Suppressor macrophage treated with lipopolysaccharide for 4 hours (primary cell): Measurements from ENCODE around the gene ENPP3.
"Not testable (repeated sequence)": the region's sequence is repeated elsewhere in the genome, so short reads cannot be mapped to it uniquely, and the experiment has no call there.

Source experiments
- DNase-seq: peaks from one replicate; pipeline ENCODE4 v3.0.0-alpha.2; 2020

The ENPP3 gene

DNA sequence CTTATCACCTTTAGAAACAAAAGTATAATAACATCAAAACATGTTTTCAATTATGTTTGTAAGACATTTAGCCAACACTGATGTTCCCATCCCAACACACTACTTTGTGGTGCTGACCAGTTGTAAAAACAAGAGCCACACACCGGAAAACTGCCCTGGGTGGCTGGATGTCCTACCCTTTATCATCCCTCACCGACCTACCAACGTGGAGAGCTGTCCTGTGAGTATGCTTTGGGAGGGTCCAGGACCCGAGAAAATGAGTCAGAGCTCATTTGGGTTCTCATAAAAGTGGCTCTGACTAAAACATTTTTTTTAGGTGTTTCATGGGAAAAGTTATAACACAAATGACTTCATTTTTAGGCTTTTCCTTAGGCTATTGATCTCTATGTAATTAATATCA is 103.1 kb downstream of the ENPP3 start:
- no peak for DNase-seq

DNA sequence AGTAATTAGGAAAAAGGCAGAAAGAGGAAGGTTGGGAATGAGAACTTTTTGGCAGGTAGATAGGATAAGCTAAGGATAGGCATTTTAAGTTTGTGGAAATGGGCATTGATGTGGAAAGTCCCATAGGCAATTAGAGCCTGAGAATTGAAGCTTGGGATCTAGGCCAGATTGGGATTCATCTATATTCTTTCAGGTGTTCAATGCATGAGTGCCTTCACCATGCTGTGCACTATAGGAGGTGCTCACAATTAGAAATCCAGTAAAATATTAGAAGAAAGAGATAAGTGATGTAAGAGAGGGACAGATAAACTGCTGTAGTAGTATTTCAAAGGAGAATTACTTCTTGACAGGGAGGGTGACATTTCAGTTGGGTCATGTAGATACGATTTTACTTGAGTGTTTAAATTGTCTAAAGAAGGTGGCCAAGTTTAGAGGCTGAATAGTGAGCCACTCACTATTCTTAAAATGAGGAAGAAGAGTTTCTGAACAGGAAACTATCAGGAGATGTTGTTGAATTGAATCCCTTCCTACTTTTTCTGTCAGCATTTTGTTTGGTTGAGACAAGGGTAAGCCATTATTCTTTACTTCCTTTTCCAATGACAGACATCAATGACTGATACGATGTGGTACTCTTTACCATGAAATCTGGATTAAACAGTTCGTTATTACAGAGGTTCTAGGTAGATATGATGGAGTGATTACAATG is 104.7 kb downstream of the ENPP3 start:
- no peak for DNase-seq

DNA sequence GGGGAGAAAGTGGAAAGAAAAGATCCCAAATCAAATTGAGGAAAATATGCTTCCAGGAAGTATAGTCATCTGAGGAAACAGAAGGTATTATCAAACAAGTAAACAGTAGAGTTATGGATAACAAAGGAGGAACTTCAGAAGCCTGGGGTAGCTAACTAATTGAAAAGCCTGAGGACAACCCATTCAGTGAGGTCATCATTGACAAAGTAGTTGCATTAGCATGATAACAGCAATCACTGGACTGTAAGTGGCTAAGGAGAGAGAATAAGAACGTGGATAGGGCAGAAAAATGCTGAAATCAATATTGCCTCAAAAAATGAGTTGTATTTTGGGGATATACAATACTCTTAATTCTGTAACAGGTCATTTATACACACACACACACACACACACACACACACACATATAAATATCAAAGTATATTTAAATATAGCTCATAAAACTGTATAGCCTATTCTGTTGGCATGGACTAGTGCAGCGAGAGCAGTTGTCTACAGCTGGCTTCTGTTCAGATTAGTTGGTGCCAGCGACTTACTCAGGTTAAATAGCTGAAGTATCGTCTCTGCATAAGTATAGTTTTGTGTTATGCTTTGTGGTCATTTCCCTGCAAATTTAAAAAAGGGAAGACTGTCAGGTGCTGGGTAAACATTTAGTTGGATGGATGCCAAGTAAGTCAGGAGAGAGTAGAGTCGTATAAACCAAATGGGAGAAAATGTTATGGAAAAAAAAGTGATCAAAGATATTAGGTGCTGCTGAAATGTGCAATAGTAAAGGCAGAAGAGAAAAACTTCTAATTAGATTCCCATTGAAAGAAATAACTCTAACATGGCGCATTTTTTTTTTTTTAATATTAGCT is 107.6 kb downstream of the ENPP3 start:
- DNase-seq = no peak

DNA sequence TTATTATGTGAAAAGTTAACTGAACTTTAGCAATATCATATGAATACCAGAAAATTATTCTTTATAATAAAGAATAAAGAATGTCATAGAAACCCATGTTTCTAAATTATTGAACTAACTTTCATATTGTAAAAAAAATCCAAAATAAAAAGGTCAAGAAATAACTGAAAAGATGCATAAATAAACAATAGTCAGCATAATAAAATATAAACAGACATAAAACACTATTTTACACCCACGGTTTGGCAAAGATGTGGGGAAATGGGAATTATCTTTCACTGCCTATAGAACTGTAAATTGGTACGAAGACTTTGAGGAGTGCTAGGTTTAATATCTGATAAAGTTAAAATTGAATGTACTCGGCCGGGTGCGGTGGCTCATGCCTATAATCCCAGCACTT is 108.4 kb downstream of the ENPP3 start:
- no peak for DNase-seq

DNA sequence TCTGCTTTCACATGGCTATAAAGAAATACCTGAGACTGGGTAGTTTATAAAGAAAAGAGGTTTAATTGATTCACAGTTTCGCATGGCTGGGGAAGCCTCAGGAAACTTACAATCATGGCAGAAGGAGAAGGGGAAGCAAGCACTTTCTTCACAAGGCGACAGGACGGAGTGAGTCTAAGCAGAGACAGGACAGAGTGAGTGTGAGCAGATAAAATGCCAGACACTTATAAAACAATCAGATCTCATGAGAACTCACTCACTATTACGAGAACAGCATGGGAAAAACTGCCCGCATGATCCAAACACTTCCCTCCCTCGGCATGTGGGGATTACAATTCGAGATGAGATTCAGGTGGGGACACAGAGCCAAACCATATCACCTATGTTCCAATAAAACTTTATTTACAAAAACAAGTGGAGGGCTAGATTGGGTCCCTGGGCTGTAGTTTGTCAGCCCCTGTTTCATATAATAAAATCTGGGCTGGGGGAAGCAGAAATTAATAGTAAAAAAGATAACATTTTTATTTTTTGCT is 110.8 kb downstream of the ENPP3 start:
- no peak for DNase-seq

DNA sequence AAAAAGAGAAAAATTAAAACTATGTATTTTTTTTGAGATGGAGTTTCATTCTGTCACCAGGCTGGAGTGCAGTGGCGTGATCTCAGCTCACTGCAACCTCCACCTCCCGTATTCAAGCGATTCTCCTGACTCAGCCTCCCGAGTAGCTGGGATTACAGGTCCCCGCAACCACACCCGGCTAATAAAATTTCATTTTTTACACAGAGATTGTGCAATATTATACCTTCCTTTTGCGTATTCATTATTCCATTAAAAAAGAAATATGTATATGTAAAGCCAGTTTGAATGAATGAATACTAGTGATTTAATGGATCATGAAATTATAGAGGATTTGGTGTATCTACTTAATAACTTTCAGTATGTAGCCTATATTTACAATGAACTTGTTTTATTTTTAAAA is 111.9 kb downstream of the ENPP3 start:
- no peak for DNase-seq

DNA sequence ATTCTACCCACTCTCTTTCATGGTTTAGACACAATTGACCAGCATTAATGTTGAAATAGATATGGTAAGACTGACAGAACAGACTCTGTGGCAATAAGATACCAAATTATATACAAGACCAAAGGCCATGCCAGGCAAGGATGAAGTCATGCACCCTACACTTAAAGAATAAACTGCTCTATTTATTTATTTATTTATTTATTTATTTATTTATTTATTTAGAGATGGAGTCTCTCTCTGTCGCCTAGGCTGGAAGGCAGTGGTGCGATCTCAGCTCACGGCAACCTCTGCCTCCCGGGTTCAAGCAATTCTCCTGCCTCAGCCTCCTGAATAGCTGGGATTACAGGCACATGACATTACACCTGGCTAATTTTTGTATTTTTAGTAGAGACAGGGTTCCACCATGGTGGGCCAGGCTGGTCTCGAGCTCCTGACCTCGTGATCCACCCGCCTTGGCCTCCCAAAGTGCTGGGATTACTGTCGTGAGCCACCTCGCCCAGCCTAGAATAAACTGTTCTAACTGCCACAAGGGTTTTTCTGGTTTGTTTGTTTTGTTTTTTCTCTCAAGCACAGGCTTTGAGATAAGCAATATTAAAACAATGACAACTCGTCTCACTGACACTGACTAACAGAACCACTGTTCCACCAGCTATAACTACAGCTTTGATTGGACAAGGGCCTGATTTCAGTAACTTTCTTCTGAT is 114.1 kb downstream of the ENPP3 start:
- DNase-seq = not testable (repeated sequence)

DNA sequence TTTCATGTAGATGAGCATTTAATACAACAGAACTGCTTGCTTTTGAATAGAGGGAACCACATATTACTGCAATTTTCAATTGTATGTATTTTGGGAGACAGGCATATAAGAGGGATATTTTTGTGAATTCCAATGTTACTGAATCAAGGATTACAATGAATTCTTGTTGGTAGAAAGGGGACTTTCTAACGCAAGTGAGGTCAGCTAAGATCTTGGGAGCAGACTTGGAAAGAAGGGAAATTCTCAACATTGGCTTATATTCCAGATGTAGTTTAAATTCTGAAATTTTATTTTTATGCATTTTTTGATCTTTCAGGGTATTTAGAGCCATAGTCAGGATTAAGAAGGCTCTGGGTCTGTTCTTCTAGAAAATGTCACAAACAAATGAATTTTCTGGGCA is 117.0 kb downstream of the ENPP3 start:
- DNase-seq = no peak

DNA sequence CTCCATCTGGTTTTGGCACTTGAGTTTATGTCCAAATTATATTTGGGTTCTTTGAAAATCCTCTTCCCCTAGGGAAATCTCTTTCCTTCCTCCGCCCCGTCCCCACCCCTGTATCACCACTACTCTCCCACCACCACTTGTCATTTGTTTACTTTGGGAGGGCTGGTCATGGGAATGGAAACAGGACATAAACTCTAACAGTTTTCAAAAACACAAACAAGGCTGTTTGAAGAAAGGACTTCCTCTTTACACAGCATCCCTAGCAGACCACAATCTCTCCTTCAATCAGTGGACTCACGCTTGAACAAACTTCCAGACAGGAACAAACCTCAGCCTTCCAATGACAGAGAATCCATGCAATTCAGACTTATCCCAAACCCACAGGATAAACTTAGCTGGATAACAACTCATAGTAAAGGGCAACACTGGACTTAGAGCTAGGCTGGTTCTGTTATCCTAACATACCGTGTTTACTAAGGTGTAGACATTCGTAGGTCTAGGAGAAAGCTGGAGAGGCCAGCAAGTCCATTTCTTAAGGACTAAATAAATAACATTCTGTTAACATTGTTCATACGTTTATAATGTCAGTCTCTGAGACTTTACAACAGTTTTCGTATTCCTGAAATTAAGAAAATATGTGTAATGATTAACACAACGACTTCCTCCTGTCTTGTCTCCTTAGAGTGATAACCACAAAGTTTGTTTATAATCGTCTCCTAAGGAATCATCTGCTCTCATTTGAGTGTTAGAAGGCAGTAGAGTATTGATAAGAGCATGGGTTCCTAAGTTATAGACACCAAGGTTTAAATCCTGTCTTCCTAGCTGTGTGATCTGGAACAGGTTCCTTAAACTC is 117.8 kb downstream of the ENPP3 start:
- DNase-seq = no peak

DNA sequence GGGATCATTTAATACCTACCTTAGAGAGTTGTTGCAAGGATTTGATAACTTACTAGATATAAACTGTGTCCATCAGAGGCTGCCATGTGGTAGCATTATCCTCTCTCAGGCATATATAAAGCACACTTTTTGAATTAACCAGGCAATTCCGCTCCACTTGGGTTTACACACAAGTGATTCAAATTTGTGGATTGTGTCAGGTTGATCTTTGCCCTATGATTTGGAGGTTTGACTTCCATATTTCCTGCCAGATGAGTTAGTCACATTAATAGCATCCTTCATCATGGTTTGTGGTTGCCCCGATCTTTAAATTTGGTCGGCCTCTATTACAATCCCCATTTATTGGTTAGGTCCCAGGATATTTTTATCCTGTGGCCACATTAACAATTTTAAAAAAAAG is 118.5 kb downstream of the ENPP3 start:
- no peak for DNase-seq

DNA sequence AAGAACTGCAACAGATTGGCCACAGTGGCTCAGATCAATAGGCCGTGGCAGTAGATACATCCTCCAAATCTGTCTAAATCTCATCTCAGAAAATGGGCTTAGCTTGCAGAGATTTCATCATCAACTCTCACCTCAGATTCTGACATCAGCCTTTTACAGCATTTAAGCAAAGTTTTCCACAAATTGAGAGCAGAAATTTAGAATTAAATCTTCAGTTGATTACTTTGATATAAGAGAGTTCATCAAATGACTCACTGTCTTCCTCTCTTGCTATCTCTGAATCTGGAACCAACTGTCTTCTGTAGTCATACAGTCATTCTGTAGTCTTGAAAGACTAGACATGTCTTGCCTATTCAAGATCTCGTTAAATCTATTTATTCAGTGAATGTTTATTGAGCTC is 118.9 kb downstream of the ENPP3 start:
- no peak for DNase-seq

DNA sequence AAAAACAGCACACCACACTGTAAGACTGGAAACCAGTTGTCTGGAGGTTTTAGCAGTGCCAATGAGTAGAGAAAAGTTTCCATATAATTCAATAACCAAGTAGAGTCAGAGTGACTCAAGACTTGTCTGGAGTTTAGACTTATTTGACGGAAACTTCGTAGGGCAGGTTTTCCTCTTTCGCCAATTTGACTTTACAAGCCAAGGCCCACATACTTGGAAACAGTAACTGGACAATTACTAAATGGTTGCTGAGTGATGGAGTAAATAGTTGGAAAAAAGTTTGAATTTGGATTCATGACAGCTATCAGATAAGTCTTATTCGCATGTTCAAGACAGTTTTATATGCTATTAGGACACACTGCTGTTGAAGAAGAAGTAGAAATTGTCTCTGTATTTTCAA is 121.8 kb downstream of the ENPP3 start:
- DNase-seq = no peak

DNA sequence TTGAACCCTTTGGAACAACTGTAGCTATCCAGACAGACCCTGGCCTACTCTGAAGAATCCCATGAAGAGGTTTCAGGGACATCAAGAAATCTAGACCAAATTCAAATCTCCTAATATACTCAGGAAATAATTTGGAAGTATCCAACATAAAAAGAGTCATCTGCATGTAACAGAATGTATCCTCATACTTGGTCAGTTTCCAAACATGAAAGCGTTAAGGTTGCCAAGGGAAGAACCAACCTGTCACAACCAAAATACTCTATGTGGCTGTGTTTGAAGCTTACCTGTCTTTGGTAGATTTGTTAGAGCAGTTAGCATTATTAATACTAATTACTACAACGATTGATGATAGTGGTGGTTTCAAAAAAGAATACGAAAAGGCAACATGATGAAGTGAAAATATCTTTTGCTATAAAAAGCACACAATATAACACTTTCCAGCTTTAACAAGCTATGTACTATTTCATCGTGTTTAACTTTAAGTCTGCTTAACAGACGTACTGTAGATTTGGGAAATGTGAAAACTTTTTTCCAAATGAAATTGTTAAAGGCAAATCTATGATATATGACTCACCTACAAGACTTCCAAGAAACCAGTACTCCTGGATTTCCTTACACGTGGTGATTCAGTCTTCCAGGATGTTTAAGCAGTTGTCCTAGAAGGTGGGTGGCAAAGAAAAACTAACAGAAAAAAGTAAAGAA is 124.1 kb downstream of the ENPP3 start:
- no peak for DNase-seq

DNA sequence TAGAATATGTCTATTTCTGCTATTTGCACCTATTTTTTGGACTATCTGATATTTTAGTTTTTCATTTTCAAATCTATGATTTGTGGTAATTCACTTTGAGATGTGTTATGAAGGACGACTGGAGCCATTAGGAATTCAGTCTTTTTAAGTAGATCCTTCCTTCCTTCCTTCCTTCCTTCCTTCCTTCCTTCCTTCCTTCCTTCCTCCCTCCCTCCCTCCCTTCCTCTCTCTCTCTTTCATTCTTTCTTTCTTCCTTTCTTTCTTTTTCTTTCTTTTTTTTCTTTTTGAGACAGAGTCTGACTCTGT is 124.6 kb downstream of the ENPP3 start:
- DNase-seq = no peak

DNA sequence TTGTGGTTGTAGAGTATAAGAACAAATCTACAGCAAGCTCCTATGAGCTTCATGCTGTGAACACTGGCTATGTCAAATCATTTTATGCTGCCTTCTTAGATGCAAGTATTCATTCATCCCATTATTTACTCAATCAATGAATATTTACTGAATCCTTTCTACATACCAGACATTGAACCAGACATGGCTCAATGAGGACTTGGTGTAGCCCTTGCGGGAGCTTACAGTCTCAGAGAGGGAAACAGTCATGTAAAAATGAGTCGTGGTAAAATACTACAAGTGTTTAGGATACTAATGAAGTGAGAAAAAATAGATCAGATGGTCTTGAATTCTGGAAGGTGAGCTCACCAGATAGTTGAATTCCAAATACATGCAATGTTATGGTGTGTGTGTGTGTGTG is 125.9 kb downstream of the ENPP3 start:
- DNase-seq = no peak

DNA sequence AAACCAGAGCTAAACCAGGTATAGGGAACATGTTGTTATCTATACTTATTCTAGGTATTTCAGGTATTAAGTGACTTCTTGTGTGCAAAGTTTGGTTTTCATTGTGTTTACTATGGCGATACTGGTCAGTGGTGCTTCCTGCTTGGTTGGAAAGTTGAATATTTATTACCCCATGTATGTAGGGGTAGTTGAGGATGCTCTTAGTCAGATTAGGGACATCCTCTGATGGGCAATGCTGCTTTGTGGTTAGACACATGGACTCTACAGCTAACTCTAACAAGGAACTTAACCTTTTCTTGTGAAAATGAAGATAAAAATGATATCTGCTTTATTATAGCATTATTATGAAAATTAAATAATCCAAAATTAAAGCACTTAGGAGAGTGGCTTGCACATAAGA is 126.6 kb downstream of the ENPP3 start:
- no peak for DNase-seq

DNA sequence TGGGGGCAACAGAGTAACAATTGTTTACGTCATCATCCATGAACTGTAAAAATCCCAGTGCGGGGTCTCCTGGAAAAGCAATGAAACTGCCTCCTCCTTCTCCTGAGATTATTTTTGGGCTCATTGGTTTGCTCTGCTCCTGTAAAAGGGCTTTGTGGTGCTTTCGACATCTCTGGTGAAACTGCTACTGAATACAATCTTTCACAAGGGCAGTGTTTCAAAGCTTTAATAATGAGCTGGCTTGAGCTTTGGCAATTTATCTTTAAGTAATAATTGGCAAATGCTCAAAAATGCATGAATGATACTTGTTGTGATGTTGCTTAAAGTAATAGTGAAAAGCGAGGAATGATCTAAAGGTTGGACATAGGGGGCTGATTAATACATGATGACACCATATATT is 127.2 kb downstream of the ENPP3 start:
- DNase-seq = no peak

DNA sequence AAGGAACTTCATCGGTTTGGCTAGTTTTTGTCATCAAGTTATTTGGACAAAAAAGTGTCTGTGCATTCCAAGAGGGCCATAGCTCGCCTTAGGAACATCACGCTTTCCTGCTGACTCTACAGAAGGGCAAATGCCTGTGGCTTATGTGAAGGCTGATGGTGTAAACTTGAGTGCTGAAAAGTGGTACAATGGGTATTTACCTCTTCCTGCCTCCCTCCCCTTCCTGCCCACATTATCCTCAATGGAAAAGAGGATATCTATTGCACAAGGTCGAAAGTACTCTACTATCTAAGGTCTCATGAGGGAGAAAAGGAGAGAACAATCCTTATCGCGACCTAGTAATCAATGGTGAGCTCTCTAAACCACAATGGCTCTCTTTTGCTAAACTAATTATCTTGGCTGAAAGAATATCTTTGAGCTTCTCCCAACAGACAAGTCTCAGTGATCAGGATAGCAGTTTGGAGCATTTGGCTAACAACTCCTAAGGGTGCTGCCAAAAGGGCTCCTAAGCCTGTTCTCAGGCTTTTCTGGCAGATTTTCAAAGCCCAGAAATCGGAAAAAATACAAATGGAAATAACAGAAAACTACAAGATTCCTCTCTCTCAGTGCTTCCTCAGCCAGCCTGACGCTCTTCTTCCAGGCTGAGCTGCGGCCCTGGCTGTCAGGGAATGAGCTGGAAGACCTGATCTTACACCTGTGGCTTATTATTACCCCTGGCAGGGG is 128.1 kb downstream of the ENPP3 start:
- no peak for DNase-seq

DNA sequence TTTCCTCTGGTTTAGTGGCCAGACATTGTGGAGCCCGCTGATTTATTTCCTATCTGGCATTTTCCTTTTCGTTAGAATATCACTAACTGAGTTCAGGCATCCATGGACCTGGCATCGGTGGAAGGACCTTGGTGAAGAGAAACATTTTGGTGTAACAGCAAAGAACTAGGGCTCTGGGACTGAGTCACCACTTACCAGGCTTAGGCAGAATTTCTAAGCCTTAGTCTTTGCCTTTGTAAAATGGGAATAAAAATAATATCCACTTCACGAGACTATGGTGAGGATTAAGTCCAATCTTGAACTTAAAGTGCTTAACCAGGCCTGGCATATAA is 128.7 kb downstream of the ENPP3 start:
- DNase-seq = no peak

DNA sequence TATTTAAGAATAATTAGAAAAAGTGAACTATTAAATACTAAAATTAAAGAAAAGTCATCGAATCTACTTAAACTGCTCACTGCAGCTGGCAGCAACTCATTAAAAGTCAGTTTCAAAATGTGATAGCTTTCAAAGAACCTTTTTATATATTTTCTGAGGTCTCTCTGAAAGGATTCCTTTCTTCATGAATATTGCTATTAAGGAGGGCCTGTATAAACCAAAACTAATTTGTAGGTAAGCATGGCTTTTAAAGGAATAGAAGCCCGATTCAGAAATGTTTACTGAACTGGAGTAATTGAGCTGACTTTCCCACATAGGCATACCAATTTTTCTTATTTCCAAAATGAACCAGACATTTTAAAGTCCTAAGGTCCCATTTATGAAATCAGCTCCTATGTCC is 129.5 kb downstream of the ENPP3 start:
- DNase-seq = no peak

DNA sequence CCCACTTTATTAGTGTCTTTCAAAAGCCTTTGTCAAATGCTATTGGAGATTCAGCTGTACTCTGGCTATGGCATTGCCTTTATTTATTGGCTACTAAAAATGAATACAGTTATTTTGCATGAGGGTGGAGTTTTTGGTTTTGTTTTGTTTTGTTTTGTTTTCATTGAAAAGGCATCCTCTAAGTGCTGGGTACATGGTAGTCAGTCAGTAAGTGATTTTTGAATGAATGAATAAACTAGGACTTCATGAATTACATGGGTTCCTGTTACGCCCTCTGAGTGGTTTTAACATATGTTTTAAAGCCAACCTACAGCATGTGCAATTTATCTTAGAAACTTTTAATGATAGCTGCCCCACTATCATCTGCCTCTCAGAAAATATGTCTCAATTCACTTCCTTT is 131.9 kb downstream of the ENPP3 start:
- DNase-seq = no peak
